ENCODE data around the gene FLNB.

DNA sequence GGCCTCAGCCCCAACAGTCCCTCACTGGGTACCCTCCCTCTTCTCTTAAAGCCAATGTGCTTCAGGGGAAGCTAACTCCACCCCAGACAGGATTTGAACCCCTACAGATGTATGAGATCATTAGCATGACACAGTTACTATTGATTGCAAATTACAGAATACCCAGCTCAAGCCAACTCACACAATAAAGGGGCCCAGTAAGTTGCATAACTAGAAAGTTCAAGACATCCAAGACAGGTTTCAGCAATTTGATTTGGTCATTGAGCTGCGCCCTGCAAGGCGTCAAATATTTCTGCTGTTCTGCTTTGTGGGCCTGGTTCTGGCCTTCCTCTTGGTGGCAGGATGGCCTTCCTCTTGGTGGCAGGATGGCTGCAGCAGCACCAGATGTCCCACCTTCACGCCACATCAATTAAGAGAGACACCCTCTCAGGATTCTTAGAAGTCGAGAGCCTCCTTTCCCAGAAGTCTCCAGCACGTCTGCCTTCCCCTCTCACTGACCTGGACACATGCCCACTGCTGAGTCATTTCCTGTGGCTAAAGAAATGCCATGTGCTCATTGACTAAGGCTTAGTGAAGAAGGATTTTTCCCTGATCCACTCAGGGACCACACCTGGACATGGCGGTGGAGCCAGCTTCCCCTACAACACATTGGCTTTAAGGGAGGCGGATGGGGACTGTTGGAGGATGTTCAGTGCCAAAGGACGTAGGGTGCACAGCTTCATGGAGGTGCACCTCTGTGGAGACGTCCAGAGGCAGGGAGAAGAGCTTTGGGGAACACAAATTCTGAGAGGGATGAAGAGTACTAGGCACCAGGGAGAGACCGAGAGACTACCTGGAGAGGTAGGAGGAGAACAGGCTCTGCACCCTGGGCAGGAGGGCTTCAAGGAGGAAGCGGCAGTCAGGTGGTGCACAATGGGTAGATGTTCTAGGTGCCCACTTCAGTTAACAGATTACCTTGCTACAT is 153.5 kb downstream of the FLNB start:
- TF ChIP-seq, protein P1, sequence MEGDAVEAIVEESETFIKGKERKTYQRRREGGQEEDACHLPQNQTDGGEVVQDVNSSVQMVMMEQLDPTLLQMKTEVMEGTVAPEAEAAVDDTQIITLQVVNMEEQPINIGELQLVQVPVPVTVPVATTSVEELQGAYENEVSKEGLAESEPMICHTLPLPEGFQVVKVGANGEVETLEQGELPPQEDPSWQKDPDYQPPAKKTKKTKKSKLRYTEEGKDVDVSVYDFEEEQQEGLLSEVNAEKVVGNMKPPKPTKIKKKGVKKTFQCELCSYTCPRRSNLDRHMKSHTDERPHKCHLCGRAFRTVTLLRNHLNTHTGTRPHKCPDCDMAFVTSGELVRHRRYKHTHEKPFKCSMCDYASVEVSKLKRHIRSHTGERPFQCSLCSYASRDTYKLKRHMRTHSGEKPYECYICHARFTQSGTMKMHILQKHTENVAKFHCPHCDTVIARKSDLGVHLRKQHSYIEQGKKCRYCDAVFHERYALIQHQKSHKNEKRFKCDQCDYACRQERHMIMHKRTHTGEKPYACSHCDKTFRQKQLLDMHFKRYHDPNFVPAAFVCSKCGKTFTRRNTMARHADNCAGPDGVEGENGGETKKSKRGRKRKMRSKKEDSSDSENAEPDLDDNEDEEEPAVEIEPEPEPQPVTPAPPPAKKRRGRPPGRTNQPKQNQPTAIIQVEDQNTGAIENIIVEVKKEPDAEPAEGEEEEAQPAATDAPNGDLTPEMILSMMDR (IDR thresholded peaks at IDR 0.05): no peak
- peak in 1 of 2 donors; percentile 79 for TF ChIP-seq EP300 (IDR thresholded peaks at IDR 0.05)
